ENCODE measurements around the gene PRDM16. TPM values are rescaled to one million over a fixed set of nuclear protein-coding genes. Genes with fewer than 3 reads are reported as not detected.

Gene PRDM16
- total and polyA plus RNA-seq, 2 of the 4 experiments (the other 2 are of a cell fraction): 0.02 TPM; not detected in 1

GRCh38 chr1:3070309-3070643 lies 1.3 kb downstream of the PRDM16 start:
- no peaks in the 10 kb centered on the region for H3K79me1 ChIP-seq (ENCODE audit: low read depth in 1 of 2, low read length in 2 of 2)
- no peak overlapping the region for H2AK9ac ChIP-seq (replicated peaks; ENCODE audit: low read depth, low read length, poor library complexity)
- H4K91ac ChIP-seq (ENCODE audit: insufficient read depth, low read depth, low read length): no peak overlapping the region
- no peak overlapping the region for H2BK120ac ChIP-seq (ENCODE audit: low read depth, low read length)
- BruUV-seq (replicated peaks): no TSS peak
- ChIA-PET CTCF (no interaction called here), POLR2A (ENCODE audit: unreplicated experiment) (no interaction called here)
- DNase-seq: no peak
- ATAC-seq (ENCODE audit: low read depth): no peak
- H3K56ac ChIP-seq (ENCODE audit: extremely low read depth, insufficient read depth, low read length): no peak overlapping the region
- H3K9ac ChIP-seq (ENCODE audit: low read depth, low read length): no peak overlapping the region
- H3K36me3 ChIP-seq (ENCODE audit: control insufficient read depth, insufficient read depth, low read length): no peaks in the 10 kb centered on the region
- H3K4ac ChIP-seq (ENCODE audit: low read depth, low read length): no peak overlapping the region
- H4K20me1 ChIP-seq (ENCODE audit: insufficient read depth, low read length): no peaks in the 10 kb centered on the region
- peaks cover 75% of the 10 kb centered on the region for H3K27me3 ChIP-seq (ENCODE audit: control insufficient read depth, insufficient read depth, low read length)
- H3K9me3 ChIP-seq (ENCODE audit: control insufficient read depth, insufficient read depth, low read length): no peaks in the 10 kb centered on the region
- H4K5ac ChIP-seq (ENCODE audit: low read depth, low read length): no peak overlapping the region
- H2BK5ac ChIP-seq (ENCODE audit: low read depth, low read length, poor library complexity, severe bottlenecking): no peak overlapping the region
- peak overlapping the region; percentile 72 for H2AFZ ChIP-seq (replicated peaks; ENCODE audit: low read length, poor library complexity)
- intact Hi-C loops (cut with micrococcal nuclease) (loop anchor here (5.0 kb wide), 1 partner anchor 658 kb away; the partner anchor contains the start of gene PEX10), dilution Hi-C loops (cut with HindIII; ENCODE audit: low sequenced_read_pairs, unreplicated experiment) (no loop called here), in situ Hi-C loops (cut with MboI; ENCODE audit: low sequenced_read_pairs) (loop anchor here (25.0 kb wide), 1 partner anchor 633 kb away; no protein-coding TSS in a partner anchor)
- no peak overlapping the region for H3K14ac ChIP-seq (replicated peaks; ENCODE audit: low read depth, low read length)
- no peak overlapping the region for H2BK20ac ChIP-seq (ENCODE audit: low read depth, low read length)
- H3K23ac ChIP-seq (ENCODE audit: low read depth, low read length): no peak overlapping the region
- WGBS, 2 experiments (ENCODE audit: extremely low coverage in 2 of 2, insufficient read length in 1 of 2): 1% methylated on average over 27 of the region's 57 CpGs; no CpG with 5 or more reads in 1 of the 2 experiments
- H3K4me3 ChIP-seq (ENCODE audit: insufficient read depth, low read depth, low read length): peak overlapping the region; percentile 48
- no peak overlapping the region for H4K8ac ChIP-seq (ENCODE audit: low read depth in 2 of 2, low read length in 2 of 2)
- H3K27ac ChIP-seq (ENCODE audit: insufficient read depth, low read length): no peak overlapping the region
- H2AK5ac ChIP-seq (ENCODE audit: low read depth, low read length): no peak overlapping the region
- H3K4me2 ChIP-seq (ENCODE audit: low read depth, low read length): no peak overlapping the region; the same call in 1 of the 2 replicates
- TF ChIP-seq NFE2L2 (IDR thresholded peaks at IDR 0.05; ENCODE audit: low read depth, low read length) (no peak), MAZ (IDR thresholded peaks at IDR 0.05; ENCODE audit: borderline replicate concordance, low read depth, low read length) (no peak), CEBPB (IDR thresholded peaks at IDR 0.05; ENCODE audit: low read depth, low read length) (no peak), BHLHE40 (IDR thresholded peaks at IDR 0.05; ENCODE audit: low read depth, low read length) (no peak), CTCF (conservative IDR thresholded peaks at IDR 0.05; ENCODE audit: low read depth, low read length) (no peak), RFX5 (IDR thresholded peaks at IDR 0.05; ENCODE audit: low read depth, low read length) (no peak), RCOR1 (IDR thresholded peaks at IDR 0.05; ENCODE audit: insufficient replicate concordance, low read length) (no peak), SMC3 (IDR thresholded peaks at IDR 0.05; ENCODE audit: low read depth, low read length) (no peak), CHD1 (IDR thresholded peaks at IDR 0.05; ENCODE audit: low read depth, low read length) (no peak), MAFK (IDR thresholded peaks at IDR 0.05; ENCODE audit: low read depth, low read length) (no peak), POLR2A (IDR thresholded peaks at IDR 0.05; ENCODE audit: low read depth, low read length) (no peak), RAD21 (IDR thresholded peaks at IDR 0.05; ENCODE audit: low read length) (no peak), ELK1 (IDR thresholded peaks at IDR 0.05; ENCODE audit: borderline replicate concordance, low read depth, low read length) (no peak), MXI1 (IDR thresholded peaks at IDR 0.05; ENCODE audit: borderline replicate concordance, low read depth, low read length) (no peak), USF2 (IDR thresholded peaks at IDR 0.05; ENCODE audit: low read depth, low read length) (no peak), FOS (IDR thresholded peaks at IDR 0.05; ENCODE audit: low read depth, low read length) (no peak)
- peaks cover 2% of the 10 kb centered on the region; the same call in 1 of the 2 replicates for H3K4me1 ChIP-seq (ENCODE audit: control insufficient read depth, insufficient read depth, low read length)
- H3K18ac ChIP-seq (ENCODE audit: low read depth, low read length): no peak overlapping the region
- H2BK15ac ChIP-seq (ENCODE audit: low read depth, low read length): no peak overlapping the region
- no peaks in the 10 kb centered on the region for H3K9me1 ChIP-seq (ENCODE audit: insufficient read depth, low read length)
